GM23248 (cell line): Measurements from ENCODE around the gene SHROOM4. TPM values are rescaled to one million over a fixed set of nuclear protein-coding genes. Genes with fewer than 3 reads are reported as not detected.

Experiments
- DNase-seq: peaks from one replicate; pipeline ENCODE4 v3.0.0-alpha.2; 2015
- H2AFZ ChIP-seq: fragments of 200-600 bp; sonication (generic); 2 replicates; pipeline ENCODE4 v1.6.1; 2016; ENCODE audit warnings: antibody characterized with exemption
- H3F3A ChIP-seq: fragments of 200-600 bp; sonication (generic); 2 replicates; pipeline ENCODE4 v1.6.1; 2016; ENCODE audit warnings: mild to moderate bottlenecking, antibody characterized with exemption, mixed run types; ENCODE audit not compliant: insufficient read depth
- H3K27ac ChIP-seq: fragments of 200-600 bp; sonication (generic); 2 replicates; pipeline ENCODE4 v1.5.1; 2016; ENCODE audit warnings: mild to moderate bottlenecking
- H3K27me3 ChIP-seq: fragments of 200-600 bp; sonication (generic); replicated peaks from 2 replicates; pipeline ENCODE4 v1.6.1; 2016; ENCODE audit warnings: mild to moderate bottlenecking; ENCODE audit not compliant: insufficient read depth
- H3K36me3 ChIP-seq: fragments of 200-600 bp; sonication (generic); 2 replicates; pipeline ENCODE4 v1.6.1; 2016; ENCODE audit warnings: low read depth, mild to moderate bottlenecking
- H3K4me1 ChIP-seq: fragments of 200-600 bp; sonication (generic); 2 replicates; pipeline ENCODE4 v1.6.1; 2016; ENCODE audit warnings: mild to moderate bottlenecking; ENCODE audit not compliant: insufficient read depth
- H3K4me2 ChIP-seq: fragments of 200-600 bp; sonication (generic); one replicate; pipeline ENCODE4 v1.6.1; 2016; ENCODE audit warnings: mild to moderate bottlenecking; ENCODE audit not compliant: unreplicated experiment
- H3K4me3 ChIP-seq: fragments of 200-600 bp; sonication (generic); 2 replicates; pipeline ENCODE4 v1.5.1; 2016; ENCODE audit warnings: mild to moderate bottlenecking
- H3K79me2 ChIP-seq: fragments of 200-600 bp; sonication (generic); 2 replicates; pipeline ENCODE4 v1.6.1; 2016; ENCODE audit warnings: mild to moderate bottlenecking; ENCODE audit not compliant: insufficient read depth
- H3K9ac ChIP-seq: fragments of 200-600 bp; sonication (generic); 2 replicates; pipeline ENCODE4 v1.6.1; 2016; ENCODE audit warnings: mild to moderate bottlenecking
- H3K9me2 ChIP-seq: fragments of 200-600 bp; sonication (generic); 2 replicates; pipeline ENCODE4 v1.6.1; 2016; ENCODE audit warnings: mixed run types, mild to moderate bottlenecking, moderate library complexity; ENCODE audit not compliant: insufficient read depth
- H3K9me3 ChIP-seq: fragments of 200-600 bp; sonication (generic); one replicate; pipeline ENCODE4 v1.6.1; 2017; ENCODE audit warnings: low read depth
- H4K20me1 ChIP-seq: fragments of 200-600 bp; sonication (generic); 2 replicates; pipeline ENCODE4 v1.6.0; 2016; ENCODE audit not compliant: insufficient read depth
- EZH2 ChIP-seq: fragments of 200-600 bp; sonication (generic); IDR thresholded peaks from 2 replicates; pipeline ENCODE4 v1.6.1; 2018; ENCODE audit warnings: antibody characterized with exemption, mild to moderate bottlenecking; ENCODE audit not compliant: insufficient read depth, poor library complexity, severe bottlenecking
- EZH2phosphoT487 ChIP-seq: fragments of 200-600 bp; sonication (generic); IDR thresholded peaks from 2 replicates; pipeline ENCODE4 v1.6.1; 2018; ENCODE audit warnings: antibody characterized with exemption, moderate library complexity, mild to moderate bottlenecking, low read depth; ENCODE audit not compliant: insufficient read depth
- WGBS, 2 experiments: methylation state at CpG; one replicate each; pipeline ENCODE4 v1.1.6; 2015 to 2017; ENCODE audit warnings: low lambda C conversion rate in 2 of 2, low coverage in 1 of 2; ENCODE audit errors: missing lambda C conversion rate in 2 of 2; 5-methylcytosine and 5-hydroxymethylcytosine counted together
- in situ Hi-C: fragments of 300-500 bp; cut with MboI; formaldehyde crosslinking; loops from 2 replicates; pipeline ENCODE4 v1.15.0; 2020
- polyA plus RNA-seq: library from polyadenylated mRNA; unstranded; fragments of >200 nt; fragmentation: Nextera tagmentation; extraction: Ambion mirVana; gene quantifications from 2 replicates; pipeline ENCODE4 v1.2.1, GENCODE V29; 2016
- total RNA-seq: library from RNA; depleted of rRNA; stranded (reverse); fragments of >200 nt; shearing (Covaris generic); gene quantifications from 2 replicates; pipeline ENCODE4 v1.2.3, GENCODE V29; 2014

SHROOM4 gene
- total and polyA plus RNA-seq, 2 experiments from 2014 or later, result 0.55 to 1.7 TPM

- Histone ChIP-seq H3K4me2 (no peak overlapping the region), H3K79me2 (no peaks in the 10 kb centered on the region), H3K9ac (no peak overlapping the region), H3K36me3 (no peaks in the 10 kb centered on the region), H3K9me3 (no peaks in the 10 kb centered on the region), H3K9me2 (no peaks in the 10 kb centered on the region), H3K4me1 (no peaks in the 10 kb centered on the region), H3K27ac (no peak overlapping the region), H3F3A (no peaks in the 10 kb centered on the region), H2AFZ (no peak overlapping the region), H3K4me3 (no peak overlapping the region), H4K20me1 (no peaks in the 10 kb centered on the region), H3K27me3 (no peaks in the 10 kb centered on the region)
- TF ChIP-seq EZH2 (no peak), EZH2phosphoT487 (no peak)
- DNase-seq, result no peak
- in situ Hi-C loops, result no loop called here
- WGBS, 2 experiments, result 83 to 95% methylated on average over 4 of the region's 4 CpGs
Observed at GRCh38 chrX:50635817-50636365, 178.1 kb downstream of the SHROOM4 start.

DNA sequence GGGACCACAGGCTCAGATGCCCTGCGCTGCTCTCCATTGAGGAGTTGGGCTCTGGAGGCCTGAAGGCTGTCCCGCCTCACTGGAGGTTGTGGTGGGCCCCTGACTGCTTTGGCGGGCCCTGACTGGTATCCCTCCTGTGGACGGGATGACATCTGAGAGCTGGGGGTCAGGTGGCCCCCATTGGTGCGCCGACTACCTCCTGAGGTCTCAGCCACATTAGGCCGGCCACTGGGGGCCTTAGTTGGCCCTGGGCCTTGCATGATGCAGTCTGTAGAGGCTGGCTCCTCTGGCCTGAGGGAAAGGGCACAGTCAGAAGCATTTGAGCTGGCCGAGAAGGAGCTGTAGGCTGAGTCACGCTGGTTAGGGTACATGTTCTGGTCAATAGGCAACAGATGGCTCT lies 178.8 kb downstream of the SHROOM4 start:
- no peaks in the 10 kb centered on the region for H3K4me1 ChIP-seq
- no peaks in the 10 kb centered on the region for H3F3A ChIP-seq
- no peak overlapping the region for H3K9ac ChIP-seq
- WGBS, 2 experiments, result 50 to 62% methylated on average over 2 to 9 of the region's 9 CpGs
- H3K27me3 ChIP-seq, result no peaks in the 10 kb centered on the region
- no peaks in the 10 kb centered on the region for H4K20me1 ChIP-seq
- no peak overlapping the region for H2AFZ ChIP-seq
- H3K9me3 ChIP-seq, result no peaks in the 10 kb centered on the region
- H3K27ac ChIP-seq, result no peak overlapping the region
- in situ Hi-C loops, result no loop called here
- H3K4me3 ChIP-seq, result no peak overlapping the region
- H3K36me3 ChIP-seq, result no peaks in the 10 kb centered on the region
- H3K79me2 ChIP-seq, result no peaks in the 10 kb centered on the region
- TF ChIP-seq EZH2phosphoT487 (no peak), EZH2 (no peak)
- H3K9me2 ChIP-seq, result no peaks in the 10 kb centered on the region
- H3K4me2 ChIP-seq, result no peak overlapping the region
- DNase-seq, result no peak

DNA sequence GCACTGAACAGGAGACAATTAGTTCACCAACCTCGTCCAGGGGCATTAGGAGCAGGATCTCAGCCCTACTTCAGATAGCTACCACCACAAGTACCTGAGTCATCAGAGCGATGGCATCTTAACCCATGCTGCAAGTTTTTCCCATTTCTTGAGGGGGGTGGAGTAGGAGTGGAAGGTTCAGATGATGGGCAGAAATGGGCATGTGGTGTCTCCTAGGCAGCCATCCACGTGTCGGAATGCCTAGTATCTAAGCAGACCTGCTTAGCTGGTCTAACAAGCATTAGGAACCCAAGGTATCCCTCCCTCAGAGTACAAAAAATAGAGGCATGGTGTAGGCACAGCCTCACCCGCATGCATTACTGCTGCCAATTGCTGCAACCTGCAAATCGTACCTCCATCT lies 184.2 kb downstream of the SHROOM4 start:
- H3K4me3 ChIP-seq, result no peak overlapping the region
- no peak overlapping the region for H3K4me2 ChIP-seq
- H3K27ac ChIP-seq, result no peak overlapping the region
- H4K20me1 ChIP-seq, result no peaks in the 10 kb centered on the region
- in situ Hi-C loops, result no loop called here
- DNase-seq, result no peak
- no peak overlapping the region for H2AFZ ChIP-seq
- TF ChIP-seq EZH2phosphoT487, result no peak
- no peak for TF ChIP-seq EZH2
- no peaks in the 10 kb centered on the region for H3K9me3 ChIP-seq
- H3K27me3 ChIP-seq, result no peaks in the 10 kb centered on the region
- H3K9me2 ChIP-seq, result no peaks in the 10 kb centered on the region
- no peaks in the 10 kb centered on the region for H3F3A ChIP-seq
- H3K4me1 ChIP-seq, result no peaks in the 10 kb centered on the region
- H3K79me2 ChIP-seq, result no peaks in the 10 kb centered on the region
- no peaks in the 10 kb centered on the region for H3K36me3 ChIP-seq
- 73 to 84% methylated on average over 4 to 6 of the region's 6 CpGs for WGBS, 2 experiments
- no peak overlapping the region for H3K9ac ChIP-seq

DNA sequence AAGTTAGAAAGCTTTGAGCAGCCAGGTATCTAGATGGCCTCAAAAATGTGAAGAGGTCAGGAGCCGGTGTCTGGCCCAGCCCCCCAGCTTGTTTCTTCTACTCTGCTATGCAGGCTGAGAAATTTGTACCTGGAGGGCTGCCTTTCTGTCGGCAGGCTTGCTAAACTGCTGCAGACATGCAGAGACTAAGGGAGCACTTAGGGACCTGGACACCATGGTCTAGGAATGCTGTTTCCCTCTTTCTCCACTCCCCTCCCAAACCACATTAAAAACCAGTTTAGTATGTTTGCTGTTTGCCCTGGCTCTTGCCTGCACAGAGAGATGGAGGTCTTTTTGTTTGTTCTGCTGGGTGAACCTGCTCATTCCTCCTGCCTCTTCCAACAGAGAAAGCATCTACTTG lies 186.3 kb downstream of the SHROOM4 start:
- DNase-seq, result no peak
- in situ Hi-C loops, result no loop called here
- Histone ChIP-seq H3K9me2 (no peaks in the 10 kb centered on the region), H3K4me3 (no peak overlapping the region), H3K27me3 (no peaks in the 10 kb centered on the region), H2AFZ (no peak overlapping the region), H3K9me3 (no peaks in the 10 kb centered on the region), H3K9ac (no peak overlapping the region), H4K20me1 (no peaks in the 10 kb centered on the region), H3K79me2 (no peaks in the 10 kb centered on the region), H3F3A (no peaks in the 10 kb centered on the region), H3K4me2 (no peak overlapping the region), H3K4me1 (no peaks in the 10 kb centered on the region), H3K27ac (no peak overlapping the region), H3K36me3 (no peaks in the 10 kb centered on the region)
- 75 to 83% methylated on average over 2 of the region's 2 CpGs for WGBS, 2 experiments
- TF ChIP-seq EZH2 (no peak), EZH2phosphoT487 (no peak)

- H3K4me1 ChIP-seq, result no peaks in the 10 kb centered on the region
- WGBS, 2 experiments, result 47 to 52% methylated on average over 4 of the region's 4 CpGs
- no peaks in the 10 kb centered on the region for H4K20me1 ChIP-seq
- no peak overlapping the region for H3K9ac ChIP-seq
- no peaks in the 10 kb centered on the region for H3K27me3 ChIP-seq
- H3K4me2 ChIP-seq, result no peak overlapping the region
- DNase-seq, result no peak
- H3K27ac ChIP-seq, result no peak overlapping the region
- in situ Hi-C loops, result no loop called here
- H3K4me3 ChIP-seq, result no peak overlapping the region
- TF ChIP-seq EZH2phosphoT487, result no peak
- no peak for TF ChIP-seq EZH2
- no peaks in the 10 kb centered on the region for H3K9me3 ChIP-seq
- no peaks in the 10 kb centered on the region for H3K9me2 ChIP-seq
- no peaks in the 10 kb centered on the region for H3F3A ChIP-seq
- H3K36me3 ChIP-seq, result no peaks in the 10 kb centered on the region
- no peaks in the 10 kb centered on the region for H3K79me2 ChIP-seq
- H2AFZ ChIP-seq, result no peak overlapping the region
Observed at GRCh38 chrX:50626432-50626831, 187.6 kb downstream of the SHROOM4 start.
